ENCODE data around the gene SORCS2. TPM values are rescaled to one million over a fixed set of nuclear protein-coding genes. Genes with fewer than 3 reads are reported as not detected.

Gene SORCS2
- total RNA-seq, 1 donor from 2014 or later, result 5.2 TPM

- Histone ChIP-seq H3K27ac (no peak overlapping the region), H3F3A (ENCODE audit: low read depth) (no peaks in the 10 kb centered on the region), H3K36me3 (no peaks in the 10 kb centered on the region), H4K20me1 (ENCODE audit: low read depth) (no peaks in the 10 kb centered on the region), H3K9ac (no peak overlapping the region), H3K9me3 (ENCODE audit: low read depth) (no peaks in the 10 kb centered on the region), H3K79me2 (ENCODE audit: low read depth) (no peaks in the 10 kb centered on the region), H3K4me3 (no peak overlapping the region), H2AFZ (replicated peaks) (no peak overlapping the region), H3K27me3 (no peaks in the 10 kb centered on the region), H3K4me2 (no peak overlapping the region), H3K4me1 (peaks cover 5% of the 10 kb centered on the region)
- DNase-seq (ENCODE audit: low spot score), result no peak
- Mint-ChIP-seq H3K27me3 (ENCODE audit: insufficient read depth, low read depth) (peaks cover 14% of the 10 kb centered on the region), H3K9me3 (peaks cover 23% of the 10 kb centered on the region), H3K4me3 (no peak overlapping the region), H3K36me3 (peaks cover 3% of the 10 kb centered on the region), H3K4me1 (peaks cover 48% of the 10 kb centered on the region), H3K27ac (no peak overlapping the region)
- no peak for TF ChIP-seq CTCF (IDR thresholded peaks at IDR 0.05)
- no peak for TF ChIP-seq EZH2phosphoT487 (IDR thresholded peaks at IDR 0.05)
- TF ChIP-seq EZH2 (IDR thresholded peaks at IDR 0.05), result no peak
Observed at GRCh38 chr4:7646384-7647061, 454.2 kb downstream of the SORCS2 start.

- H2AFZ ChIP-seq (replicated peaks), result no peak overlapping the region
- no peak overlapping the region for H3K9ac ChIP-seq
- H3K4me3 ChIP-seq, result no peak overlapping the region
- H4K20me1 ChIP-seq (ENCODE audit: low read depth), result no peaks in the 10 kb centered on the region
- DNase-seq (ENCODE audit: low spot score), result no peak
- H3F3A ChIP-seq (ENCODE audit: low read depth), result no peaks in the 10 kb centered on the region
- Mint-ChIP-seq H3K36me3 (peaks cover 3% of the 10 kb centered on the region), H3K27ac (peak overlapping the region; percentile 62), H3K9me3 (peaks cover 19% of the 10 kb centered on the region), H3K27me3 (ENCODE audit: insufficient read depth, low read depth) (peaks cover 18% of the 10 kb centered on the region), H3K4me1 (peaks cover 53% of the 10 kb centered on the region), H3K4me3 (no peak overlapping the region)
- H3K27me3 ChIP-seq, result no peaks in the 10 kb centered on the region
- TF ChIP-seq EZH2 (IDR thresholded peaks at IDR 0.05) (no peak), EZH2phosphoT487 (IDR thresholded peaks at IDR 0.05) (no peak), CTCF (IDR thresholded peaks at IDR 0.05) (no peak)
- no peak overlapping the region for H3K27ac ChIP-seq
- no peaks in the 10 kb centered on the region for H3K9me3 ChIP-seq (ENCODE audit: low read depth)
- H3K79me2 ChIP-seq (ENCODE audit: low read depth), result no peaks in the 10 kb centered on the region
- H3K4me1 ChIP-seq, result peaks cover 11% of the 10 kb centered on the region
- no peak overlapping the region for H3K4me2 ChIP-seq
- H3K36me3 ChIP-seq, result no peaks in the 10 kb centered on the region
Observed at GRCh38 chr4:7647186-7647585, 454.8 kb downstream of the SORCS2 start.

GRCh38 chr4:7647600-7648543 is 455.5 kb downstream of the SORCS2 start:
- Histone ChIP-seq H3F3A (ENCODE audit: low read depth) (no peaks in the 10 kb centered on the region), H3K79me2 (ENCODE audit: low read depth) (no peaks in the 10 kb centered on the region), H3K9ac (no peak overlapping the region), H3K27ac (no peak overlapping the region), H3K9me3 (ENCODE audit: low read depth) (no peaks in the 10 kb centered on the region), H4K20me1 (ENCODE audit: low read depth) (no peaks in the 10 kb centered on the region), H3K4me3 (no peak overlapping the region), H2AFZ (replicated peaks) (no peak overlapping the region), H3K4me1 (peaks cover 11% of the 10 kb centered on the region), H3K36me3 (no peaks in the 10 kb centered on the region), H3K4me2 (no peak overlapping the region), H3K27me3 (no peaks in the 10 kb centered on the region)
- TF ChIP-seq CTCF (IDR thresholded peaks at IDR 0.05) (no peak), EZH2 (IDR thresholded peaks at IDR 0.05) (no peak), EZH2phosphoT487 (IDR thresholded peaks at IDR 0.05) (no peak)
- DNase-seq (ENCODE audit: low spot score), result no peak
- Mint-ChIP-seq H3K36me3 (peaks cover 3% of the 10 kb centered on the region), H3K4me1 (peaks cover 51% of the 10 kb centered on the region), H3K9me3 (peaks cover 19% of the 10 kb centered on the region), H3K27ac (peak overlapping the region; percentile 85), H3K27me3 (ENCODE audit: insufficient read depth, low read depth) (peaks cover 21% of the 10 kb centered on the region), H3K4me3 (peak overlapping the region; percentile 58)

Measured in neural progenitor cell (in vitro differentiated cells).